Uterus (tissue), 2 donors: ENCODE data around the gene SOCS2.

Source experiments
- POLR2A ChIP-seq, 2 donors: fragments of 450-650 bp; IDR thresholded peaks; one replicate each; pipeline ENCODE4 v1.6.1; 2016; ENCODE audit warnings: antibody characterized with exemption in 2 of 2, mild to moderate bottlenecking in 1 of 2, moderate library complexity in 1 of 2
- TF ChIP-seq, protein P1 (sequence below), 4 experiments: fragments of 200-600 bp in 2 of 4; fragments of 450-650 bp in 2 of 4; sonication (generic) in 2 of 4; IDR thresholded peaks; one replicate each; pipeline ENCODE4 v1.5.1; 2016 to 2019; ENCODE audit warnings: antibody characterized with exemption in 4 of 4, mild to moderate bottlenecking in 2 of 4, moderate library complexity in 1 of 4

DNA sequence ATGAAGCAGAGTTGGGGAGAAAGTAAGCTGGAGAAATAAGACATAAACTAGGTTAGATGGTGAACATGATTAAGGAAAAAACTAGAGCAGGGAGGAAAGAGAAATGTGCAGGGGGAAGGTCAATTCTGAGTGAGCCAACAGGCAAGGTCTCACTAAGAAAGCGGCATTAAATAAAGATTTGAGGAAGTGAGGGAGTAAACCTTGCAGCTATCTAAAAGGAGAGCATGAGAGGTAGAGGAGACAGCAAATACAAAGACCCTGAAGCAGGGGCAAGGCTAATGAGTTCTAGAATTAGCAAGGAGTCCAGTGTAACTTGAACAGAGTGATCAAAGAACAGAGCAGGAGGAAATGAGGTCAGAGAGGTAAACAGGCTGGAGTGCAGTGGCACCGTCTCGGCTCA, 4.4 kb upstream of the SOCS2 start:
- TF ChIP-seq POLR2A (IDR thresholded peaks at IDR 0.05) = no peak
- TF ChIP-seq, protein P1, sequence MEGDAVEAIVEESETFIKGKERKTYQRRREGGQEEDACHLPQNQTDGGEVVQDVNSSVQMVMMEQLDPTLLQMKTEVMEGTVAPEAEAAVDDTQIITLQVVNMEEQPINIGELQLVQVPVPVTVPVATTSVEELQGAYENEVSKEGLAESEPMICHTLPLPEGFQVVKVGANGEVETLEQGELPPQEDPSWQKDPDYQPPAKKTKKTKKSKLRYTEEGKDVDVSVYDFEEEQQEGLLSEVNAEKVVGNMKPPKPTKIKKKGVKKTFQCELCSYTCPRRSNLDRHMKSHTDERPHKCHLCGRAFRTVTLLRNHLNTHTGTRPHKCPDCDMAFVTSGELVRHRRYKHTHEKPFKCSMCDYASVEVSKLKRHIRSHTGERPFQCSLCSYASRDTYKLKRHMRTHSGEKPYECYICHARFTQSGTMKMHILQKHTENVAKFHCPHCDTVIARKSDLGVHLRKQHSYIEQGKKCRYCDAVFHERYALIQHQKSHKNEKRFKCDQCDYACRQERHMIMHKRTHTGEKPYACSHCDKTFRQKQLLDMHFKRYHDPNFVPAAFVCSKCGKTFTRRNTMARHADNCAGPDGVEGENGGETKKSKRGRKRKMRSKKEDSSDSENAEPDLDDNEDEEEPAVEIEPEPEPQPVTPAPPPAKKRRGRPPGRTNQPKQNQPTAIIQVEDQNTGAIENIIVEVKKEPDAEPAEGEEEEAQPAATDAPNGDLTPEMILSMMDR (IDR thresholded peaks at IDR 0.05) = no peak
